DMS53 (cell line): ENCODE measurements around the gene HTR4.

Experiments used
- DNase-seq: peaks from one replicate; lab custom pipeline; 2025; lab: John Stamatoyannopoulos, UW

HTR4 gene

DNA sequence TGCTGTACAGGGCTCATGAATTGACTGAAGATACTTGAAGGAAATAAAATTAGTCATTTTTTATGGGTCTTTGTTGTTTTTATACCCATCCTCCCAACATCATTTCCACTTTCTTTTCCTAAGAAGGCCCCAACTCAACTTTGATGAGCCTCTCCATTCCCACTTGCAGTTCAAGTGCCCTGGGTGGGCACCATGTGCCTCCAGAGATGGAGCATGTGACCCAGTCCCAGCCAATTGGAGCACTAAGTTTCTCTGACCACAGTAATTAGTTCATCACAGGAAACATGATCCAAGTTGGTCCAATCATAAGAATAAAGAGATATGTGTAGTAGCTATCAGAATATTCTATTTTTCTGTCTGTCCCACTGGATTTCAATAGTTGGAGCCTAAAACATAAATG lies 46.9 kb downstream of the HTR4 start:
- DNase-seq, result no peak

GRCh38 chr5:148606296-148606695 lies 48.0 kb downstream of the HTR4 start:
- no peak for DNase-seq

GRCh38 chr5:148599187-148599586 lies 55.1 kb downstream of the HTR4 start:
- DNase-seq, result no peak

DNA sequence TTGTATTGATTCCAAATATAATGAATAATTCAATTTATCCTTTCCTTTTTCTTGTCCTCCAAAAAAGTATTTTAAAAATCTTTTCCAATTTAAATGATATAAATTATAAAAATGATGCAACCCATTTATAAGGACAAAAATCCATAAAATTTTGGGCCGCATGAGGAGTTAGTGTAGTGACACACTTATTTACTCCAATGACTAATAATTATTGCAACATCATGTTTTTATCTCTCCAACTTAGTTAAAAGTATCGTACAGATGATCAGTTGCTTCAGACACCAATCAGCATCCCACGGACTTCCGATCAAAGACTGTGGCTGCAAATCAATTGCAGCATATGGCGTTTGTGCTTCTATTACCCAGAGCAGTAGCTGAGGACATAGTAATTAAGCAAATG lies 58.6 kb downstream of the HTR4 start:
- no peak for DNase-seq

DNA sequence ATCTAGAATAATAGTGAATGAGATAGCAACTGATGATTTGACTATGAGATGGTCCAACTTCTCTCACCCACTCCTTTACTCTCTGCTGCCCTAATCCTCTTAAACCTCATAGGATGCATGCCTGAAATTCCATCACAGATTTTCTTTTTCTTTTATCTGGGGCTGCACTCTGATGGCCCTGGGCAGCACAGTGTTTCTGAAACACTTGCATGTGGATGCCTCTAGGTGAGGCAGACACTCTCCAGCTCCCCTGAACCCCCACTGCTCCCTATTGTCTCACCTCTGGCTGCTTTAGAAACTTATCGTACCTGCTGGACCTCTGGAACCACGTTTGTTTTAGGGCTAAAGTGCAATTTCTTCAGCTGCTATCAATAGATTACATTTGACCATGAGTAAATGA lies 67.5 kb downstream of the HTR4 start:
- no peak for DNase-seq

- DNase-seq, result no peak
Observed at GRCh38 chr5:148585988-148586387, 68.3 kb downstream of the HTR4 start.

- DNase-seq, result no peak
Observed at GRCh38 chr5:148584103-148584502, 70.2 kb downstream of the HTR4 start.

DNA sequence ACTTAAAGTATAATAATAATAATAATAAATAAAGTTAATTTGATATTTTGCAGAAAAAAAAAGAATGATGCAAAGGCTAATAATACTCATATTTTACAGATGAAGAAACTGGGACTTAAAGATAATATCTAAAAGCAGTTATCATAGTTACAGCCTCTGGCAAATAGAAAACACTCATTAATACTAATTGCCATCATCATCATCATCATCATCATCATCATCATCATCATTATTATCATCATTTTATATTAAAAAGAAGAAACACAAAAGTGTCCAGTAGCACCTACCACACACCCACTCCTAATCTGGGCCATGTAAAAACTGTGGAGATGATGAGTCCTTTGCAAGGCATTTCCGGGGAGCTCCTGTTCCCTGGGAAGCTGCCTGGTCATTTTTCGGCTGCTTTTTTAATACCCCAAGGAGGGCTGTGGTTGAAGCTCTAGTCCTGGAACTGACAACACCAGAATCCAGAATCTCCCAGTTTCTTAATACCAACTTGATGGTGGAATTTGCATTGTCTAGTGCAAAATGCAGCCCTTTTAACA lies 70.8 kb downstream of the HTR4 start:
- no peak for DNase-seq

- DNase-seq, result no peak
Observed at GRCh38 chr5:148574167-148574566, 80.2 kb downstream of the HTR4 start.

GRCh38 chr5:148573374-148573773 lies 81.0 kb downstream of the HTR4 start:
- DNase-seq, result no peak

GRCh38 chr5:148569948-148570347 lies 84.4 kb downstream of the HTR4 start:
- peak; percentile 39 for DNase-seq

DNA sequence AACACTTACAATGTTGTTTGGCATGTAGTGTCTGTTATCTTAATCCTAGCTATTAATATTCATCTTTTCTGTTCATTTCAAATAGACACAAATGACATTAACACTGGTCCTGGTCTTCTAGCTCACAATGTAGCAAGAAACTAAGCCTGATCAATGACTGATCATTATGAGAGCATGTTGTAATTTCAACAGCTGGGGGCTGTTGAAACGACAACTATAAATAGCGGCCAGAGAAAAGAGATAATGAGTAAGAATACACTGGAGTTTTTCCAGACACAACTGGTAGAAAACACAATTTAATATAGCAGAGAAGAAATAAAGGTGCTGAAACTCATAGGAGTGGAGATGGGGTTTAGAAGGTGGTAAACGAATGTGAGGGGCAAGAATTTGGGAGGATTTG lies 89.2 kb downstream of the HTR4 start:
- no peak for DNase-seq

GRCh38 chr5:148563021-148563420 lies 91.3 kb downstream of the HTR4 start:
- DNase-seq, result no peak

DNA sequence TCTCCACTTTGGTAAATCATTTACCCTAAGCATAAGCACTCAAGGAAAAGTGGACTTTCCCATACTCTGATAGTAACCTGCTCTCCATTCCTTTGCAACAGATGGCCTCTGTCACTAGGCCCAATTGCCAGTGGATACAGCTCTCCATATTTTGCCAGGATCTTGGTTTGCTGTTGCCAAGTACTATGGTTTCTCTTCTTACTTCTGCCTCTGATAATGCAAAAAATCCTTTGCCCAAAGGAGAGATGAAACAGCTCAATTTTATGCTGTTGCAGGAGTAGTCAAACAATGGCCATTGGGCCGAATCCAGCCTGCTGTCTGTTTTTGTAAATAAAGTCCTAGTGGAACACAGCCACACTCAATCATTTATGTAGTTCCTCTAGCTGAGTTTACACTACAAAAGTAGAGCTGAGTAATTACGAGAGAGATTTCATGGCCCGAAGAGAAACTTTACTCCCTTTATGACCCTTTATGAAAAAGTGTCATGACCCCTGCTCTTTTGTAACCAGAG lies 92.5 kb downstream of the HTR4 start:
- peak; percentile 81 for DNase-seq

DNA sequence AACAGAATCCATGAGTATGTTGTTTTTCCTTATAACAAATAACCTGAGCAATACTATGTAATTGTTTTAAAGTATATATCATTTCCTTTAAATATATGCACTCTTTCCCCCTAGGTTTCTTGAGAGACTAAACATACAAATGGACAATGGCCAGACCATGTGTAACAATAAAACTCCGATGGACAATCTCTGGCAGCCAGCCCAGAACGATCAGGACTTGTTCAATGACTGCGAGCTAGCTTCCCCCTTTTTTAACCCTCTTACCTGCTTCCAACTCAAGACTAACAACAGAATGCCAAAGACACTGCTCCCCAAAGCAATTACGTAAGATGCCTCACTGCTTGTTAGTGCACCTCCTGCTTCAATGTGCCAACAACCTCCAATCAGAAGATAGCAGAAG lies 94.9 kb downstream of the HTR4 start:
- DNase-seq, result no peak

GRCh38 chr5:148558892-148559291 lies 95.4 kb downstream of the HTR4 start:
- DNase-seq, result peak; percentile 11

- no peak for DNase-seq
Observed at GRCh38 chr5:148556835-148557234, 97.5 kb downstream of the HTR4 start.

GRCh38 chr5:148554621-148555020 lies 99.7 kb downstream of the HTR4 start:
- DNase-seq, result no peak

DNA sequence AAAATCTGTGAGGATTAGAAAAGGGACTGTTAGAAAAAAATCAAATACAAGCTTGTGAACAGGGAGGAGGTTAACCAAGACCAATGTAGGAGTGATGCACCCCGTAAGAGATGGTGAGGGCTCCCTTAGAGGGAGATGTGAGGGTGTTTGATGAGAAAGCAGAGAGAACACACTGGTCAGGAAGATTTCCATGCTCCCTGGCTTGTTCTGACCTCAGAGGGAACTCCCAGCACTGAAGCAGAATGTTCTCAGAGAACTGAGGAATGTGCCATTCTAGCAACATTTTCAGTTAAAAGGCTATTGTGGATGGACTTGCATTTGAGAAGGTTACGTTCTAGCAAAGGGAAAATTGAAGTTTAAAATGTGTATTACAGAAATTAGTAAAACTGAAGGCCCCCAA lies 110.6 kb downstream of the HTR4 start:
- no peak for DNase-seq

DNA sequence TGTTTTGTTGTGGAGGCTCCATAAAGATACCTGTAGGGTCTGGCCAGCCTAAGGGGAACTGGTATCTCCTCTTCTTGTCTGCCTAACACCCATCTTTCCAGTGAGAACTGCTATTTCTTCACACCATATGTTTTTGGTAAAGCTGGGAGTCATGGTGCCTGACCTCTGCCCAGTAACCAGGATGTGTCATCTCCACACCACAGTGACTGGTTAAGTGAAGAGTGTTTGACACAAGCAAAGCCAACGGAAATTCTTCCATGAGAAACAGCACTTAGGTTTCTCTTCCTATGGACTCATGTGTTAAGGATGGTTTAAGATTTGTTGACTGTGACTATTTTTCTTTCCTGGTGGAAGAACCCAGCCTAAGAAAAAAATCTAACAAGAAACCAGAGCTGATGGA lies 111.5 kb downstream of the HTR4 start:
- DNase-seq, result no peak

- no peak for DNase-seq
Observed at GRCh38 chr5:148541054-148541835, 113.1 kb downstream of the HTR4 start.

GRCh38 chr5:148540647-148541046 lies 113.7 kb downstream of the HTR4 start:
- DNase-seq, result no peak

- no peak for DNase-seq
Observed at GRCh38 chr5:148539851-148540250, 114.5 kb downstream of the HTR4 start.

GRCh38 chr5:148535190-148535589 lies 119.1 kb downstream of the HTR4 start:
- DNase-seq, result no peak
